Loucy (cell line): Measurements from ENCODE around the gene TEKT3.

ENCODE experiments used
- CTCF ChIP-seq: fragments of 200-600 bp; sonication (generic); conservative IDR thresholded peaks from 2 replicates; pipeline ENCODE4 v1.5.1; 2014; ENCODE audit warnings: mild to moderate bottlenecking, antibody characterized with exemption, low read length
- EZH2phosphoT487 ChIP-seq: fragments of 200-600 bp; IDR thresholded peaks from 2 replicates; pipeline ENCODE4 v1.6.1; 2018; ENCODE audit warnings: antibody characterized with exemption, mild to moderate bottlenecking, moderate library complexity, borderline replicate concordance

- no peak for TF ChIP-seq CTCF
- no peak for TF ChIP-seq EZH2phosphoT487
Observed at GRCh38 chr17:15354256-15354655, 12.9 kb upstream of the TEKT3 start.
